GM19324 (cell line): ENCODE data around the gene DDR1.
"Not testable (repeated sequence)": the region's sequence is repeated elsewhere in the genome, so short reads cannot be mapped to it uniquely, and the experiment has no call there.

Source experiments
- ATAC-seq: cut with Tn5 transposase; IDR thresholded peaks from one replicate; pipeline ENCODE4 v1.9.1; 2021; ENCODE audit warnings: mild to moderate bottlenecking, moderate library complexity; ENCODE audit not compliant: unreplicated experiment, low FRiP score

The DDR1 gene

GRCh38 chr6:30852459-30852858 is 31.9 kb upstream of the DDR1 start:
- ATAC-seq: not testable (repeated sequence)

DNA sequence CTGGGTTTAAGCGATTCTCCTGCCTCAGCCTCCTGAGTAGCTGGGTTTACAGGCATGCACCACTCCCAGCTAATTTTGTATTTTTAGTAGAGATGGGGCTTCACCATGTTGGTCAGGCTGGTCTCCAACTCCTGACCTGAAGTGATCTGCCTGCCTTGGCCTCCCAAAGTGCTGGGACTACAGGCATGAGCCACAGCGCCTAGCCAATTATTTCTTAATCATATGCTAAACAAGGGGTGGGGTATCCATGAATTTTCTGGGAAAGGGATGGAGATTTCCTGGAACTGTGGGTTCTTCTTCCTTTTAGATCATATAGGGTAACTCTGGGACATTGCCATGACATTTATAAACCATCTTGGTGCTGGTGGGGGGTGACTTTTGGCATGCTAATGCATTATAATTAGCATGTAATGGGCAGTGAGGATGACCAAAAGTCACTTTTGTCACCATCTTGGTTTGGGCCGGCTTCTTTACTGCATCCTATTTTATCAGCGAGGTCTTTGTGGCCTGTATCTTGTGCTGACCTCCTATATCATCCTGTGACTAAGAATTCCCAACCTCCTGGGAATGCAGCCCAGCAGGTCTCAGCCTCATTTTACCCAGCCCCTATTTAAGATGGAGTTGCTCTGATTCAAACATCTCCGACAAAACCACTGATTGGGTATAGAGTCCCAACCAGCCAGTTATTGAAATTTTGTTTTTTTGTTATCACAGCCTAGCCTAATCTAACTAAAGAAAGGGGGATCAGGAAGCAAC is 29.9 kb upstream of the DDR1 start:
- no peak for ATAC-seq

DNA sequence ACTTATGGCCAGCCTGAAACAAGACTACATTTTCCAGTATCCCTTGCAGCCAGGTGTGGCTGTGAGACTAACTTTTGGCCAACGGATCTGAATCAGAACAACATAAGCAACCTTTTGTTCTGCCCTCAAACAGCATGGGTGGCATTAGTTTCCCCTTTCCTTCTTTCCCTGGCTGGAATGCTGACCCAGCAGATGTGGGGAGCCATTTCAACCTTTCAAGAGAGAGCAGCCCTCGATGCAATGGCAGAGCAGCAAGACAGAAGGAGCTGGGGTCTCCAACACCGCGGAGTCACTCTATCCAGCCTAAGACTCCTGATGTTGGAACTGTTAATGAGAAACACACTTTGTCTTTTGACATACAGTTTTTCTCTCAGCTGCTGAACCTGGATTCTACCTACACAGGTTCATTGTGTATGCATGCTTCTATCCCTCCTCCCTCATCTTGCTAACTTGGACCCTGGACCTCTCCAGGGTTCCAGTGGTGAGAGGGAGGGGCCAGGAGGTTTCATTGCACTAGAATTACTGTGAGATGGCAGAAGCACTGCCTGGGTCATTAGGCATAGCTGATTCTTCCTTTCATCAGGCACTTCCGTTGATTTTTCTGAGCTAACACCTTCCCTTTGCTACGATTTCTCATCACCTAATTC is 28.8 kb upstream of the DDR1 start:
- no peak for ATAC-seq

DNA sequence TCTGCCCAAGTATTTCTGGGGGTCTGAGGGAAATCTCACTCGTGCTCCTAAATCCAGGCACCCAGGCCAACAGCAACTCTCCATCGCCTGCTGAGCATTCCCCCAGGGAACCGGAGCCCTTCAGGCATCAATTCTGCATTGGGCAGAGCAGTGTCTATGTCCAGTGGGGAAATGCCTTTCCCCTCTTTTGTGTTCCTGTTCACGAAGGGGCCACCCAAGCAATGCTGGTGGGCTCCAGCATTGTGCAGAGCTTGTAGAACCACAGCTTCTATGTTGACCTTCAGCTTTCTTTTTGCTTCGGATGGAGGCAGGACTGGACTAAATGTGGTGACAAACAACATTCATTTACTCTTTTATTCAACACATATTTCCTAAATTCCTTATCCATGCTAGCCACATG is 27.2 kb upstream of the DDR1 start:
- no peak for ATAC-seq

DNA sequence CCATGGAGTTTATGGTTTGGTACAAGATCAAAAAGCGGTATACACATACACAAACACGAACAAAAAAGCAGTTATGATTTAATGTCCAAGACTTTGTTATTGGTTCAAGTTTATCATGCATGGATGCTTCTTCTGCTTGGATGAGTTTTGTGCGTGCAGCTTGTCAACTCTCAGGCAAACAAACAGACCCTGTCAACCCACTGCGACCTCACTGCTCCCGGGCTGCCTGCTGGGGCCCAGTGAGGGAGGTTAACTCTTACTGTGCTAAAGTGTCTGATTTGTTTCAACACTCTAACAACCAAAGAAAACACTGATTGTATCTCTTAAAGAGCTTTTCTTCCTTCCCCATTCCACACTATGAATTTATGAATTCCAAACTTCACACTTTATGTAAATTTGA is 26.8 kb upstream of the DDR1 start:
- no peak for ATAC-seq

DNA sequence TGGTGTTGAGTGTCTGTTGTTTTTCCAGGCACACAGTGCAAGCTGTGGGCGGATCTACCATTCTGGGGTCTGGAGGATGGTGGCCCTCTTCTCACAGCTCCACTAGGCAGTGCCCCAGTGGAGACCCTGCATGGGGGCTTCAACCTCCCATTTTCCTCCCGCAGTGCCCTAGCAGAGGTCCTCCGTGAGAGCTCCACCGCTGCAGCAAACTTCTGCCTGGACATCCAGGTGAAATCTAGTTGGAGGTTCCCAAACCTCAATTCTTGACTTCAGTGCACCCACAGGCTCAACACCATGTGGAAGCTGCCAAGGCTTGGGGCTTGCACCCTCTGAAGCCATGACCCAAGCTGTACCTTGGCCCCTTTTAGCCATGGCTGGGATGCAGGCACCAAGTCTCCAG is 24.6 kb upstream of the DDR1 start:
- ATAC-seq: not testable (repeated sequence)

GRCh38 chr6:30861257-30862048 is 22.9 kb upstream of the DDR1 start:
- ATAC-seq: no peak

DNA sequence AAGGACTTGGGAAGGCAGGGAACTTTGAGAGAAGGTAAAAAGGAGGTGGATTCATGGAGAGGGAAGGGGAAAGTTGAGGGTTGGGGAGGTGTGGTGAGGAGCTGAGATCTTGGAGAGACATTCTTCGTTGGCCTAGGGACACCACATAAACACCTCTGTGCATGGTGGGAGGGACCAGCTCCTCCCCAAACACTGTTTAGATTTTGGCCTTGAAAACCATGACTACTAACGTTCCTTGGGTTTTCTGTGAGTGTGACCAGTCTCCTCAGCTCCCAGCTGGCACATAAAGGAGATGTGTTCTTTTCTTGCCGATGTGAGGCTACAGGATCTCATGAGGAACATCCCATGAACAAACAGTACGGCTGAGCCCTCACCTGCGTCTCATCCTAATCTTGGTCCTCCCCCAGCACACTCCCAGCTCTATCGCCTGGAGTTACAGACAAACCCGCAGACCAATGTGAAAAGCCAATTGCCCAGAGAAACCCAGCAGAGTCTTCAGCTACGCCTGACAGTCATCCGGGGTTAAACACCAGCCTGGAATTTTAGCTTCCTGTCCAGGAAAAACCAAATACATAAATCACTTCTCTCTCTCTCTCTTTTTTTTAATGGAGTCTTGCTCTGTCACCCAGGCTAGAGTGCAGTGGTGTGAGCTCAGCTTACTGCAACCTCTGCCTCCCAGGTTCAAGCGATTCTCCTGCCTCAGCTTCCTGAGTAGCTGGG is 22.0 kb upstream of the DDR1 start:
- no peak for ATAC-seq

DNA sequence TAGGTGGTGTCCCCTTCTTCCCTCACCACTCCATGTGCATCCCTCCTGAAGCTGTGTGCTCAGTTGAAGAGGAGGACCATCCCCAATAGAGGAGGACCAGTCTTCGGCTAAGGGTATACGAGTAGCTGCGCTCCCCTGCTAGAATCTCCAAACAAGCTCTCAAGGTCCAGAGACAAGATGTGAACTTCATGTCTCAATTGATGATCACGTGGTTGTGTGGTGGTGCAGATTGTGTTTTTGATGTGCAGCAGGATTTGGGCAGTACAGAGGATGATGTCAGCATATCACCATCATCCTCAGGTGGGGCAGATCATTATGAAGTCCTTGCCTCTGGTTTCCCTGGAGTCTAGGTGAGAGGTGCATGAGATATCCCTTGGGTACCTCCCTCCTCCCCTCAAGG is 20.0 kb upstream of the DDR1 start:
- ATAC-seq: no peak

- not testable (repeated sequence) for ATAC-seq
Observed at GRCh38 chr6:30869241-30869749, 15.0 kb upstream of the DDR1 start.

DNA sequence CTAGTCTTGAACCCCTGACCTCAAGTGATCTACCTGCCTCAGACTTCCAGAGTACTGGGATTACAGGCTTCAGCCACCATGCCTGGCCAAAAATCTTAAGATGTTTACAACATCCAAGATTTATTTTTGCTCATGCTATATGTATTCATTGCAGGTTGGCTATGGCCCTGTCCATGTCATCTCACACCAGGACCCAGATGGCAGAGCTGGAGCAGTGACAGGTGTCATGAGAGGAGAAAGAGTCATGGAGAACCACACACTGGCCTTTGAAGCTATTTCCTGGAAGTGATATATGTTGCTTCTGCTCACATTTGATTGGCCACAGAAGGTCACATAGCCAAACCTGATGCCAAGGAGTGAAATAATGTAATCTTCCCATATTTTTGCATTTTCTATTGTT is 13.8 kb upstream of the DDR1 start:
- ATAC-seq: no peak

DNA sequence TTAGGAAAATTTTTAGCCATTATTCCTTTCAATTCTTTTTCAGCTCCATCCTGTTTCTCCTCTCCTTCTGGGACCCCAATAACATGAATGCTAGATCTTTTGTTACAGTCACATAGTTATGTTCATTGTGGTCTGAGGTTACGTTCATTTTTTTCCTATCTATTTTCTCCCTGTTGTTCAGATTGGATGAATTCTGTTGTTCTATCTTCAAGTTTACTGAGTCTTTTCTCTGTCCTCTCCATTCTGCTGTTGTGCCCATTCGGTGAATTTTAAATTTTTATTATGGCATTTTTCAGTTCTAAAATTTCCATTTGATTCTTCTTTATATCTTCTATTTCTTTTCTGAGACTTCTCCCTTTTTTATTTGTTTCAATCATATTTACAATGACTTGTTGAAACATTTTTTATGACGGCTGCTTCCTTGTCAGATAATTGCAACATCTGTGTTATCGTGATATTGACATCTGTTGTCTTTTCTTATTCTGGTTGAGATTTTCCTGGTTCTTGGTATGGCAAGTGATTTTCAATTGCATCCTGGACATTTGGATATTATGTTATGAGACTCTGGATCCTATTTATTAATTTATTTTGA is 12.6 kb upstream of the DDR1 start:
- no peak for ATAC-seq

GRCh38 chr6:30873137-30873640 is 11.1 kb upstream of the DDR1 start:
- no peak for ATAC-seq

DNA sequence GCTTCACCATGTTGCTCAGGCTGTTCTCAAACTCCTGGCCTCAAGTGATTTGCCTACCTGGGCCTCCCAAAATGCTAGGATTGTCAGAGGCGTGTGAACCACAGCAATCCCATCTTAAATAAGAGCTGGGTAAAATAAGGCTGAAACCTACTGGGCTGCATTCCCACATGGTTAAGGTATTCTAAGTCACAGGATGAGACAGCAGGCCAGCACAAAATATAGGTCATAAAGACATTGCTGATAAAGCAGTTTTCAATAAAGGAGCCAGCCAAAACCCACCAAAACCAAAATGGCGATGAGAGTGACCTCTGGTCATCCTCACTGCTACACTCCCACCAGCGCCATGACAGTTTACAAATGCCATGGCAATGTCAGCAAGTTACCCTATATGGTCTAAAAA is 10.5 kb upstream of the DDR1 start:
- ATAC-seq: not testable (repeated sequence)

- no peak for ATAC-seq
Observed at GRCh38 chr6:30875244-30876038, 8.9 kb upstream of the DDR1 start.

DNA sequence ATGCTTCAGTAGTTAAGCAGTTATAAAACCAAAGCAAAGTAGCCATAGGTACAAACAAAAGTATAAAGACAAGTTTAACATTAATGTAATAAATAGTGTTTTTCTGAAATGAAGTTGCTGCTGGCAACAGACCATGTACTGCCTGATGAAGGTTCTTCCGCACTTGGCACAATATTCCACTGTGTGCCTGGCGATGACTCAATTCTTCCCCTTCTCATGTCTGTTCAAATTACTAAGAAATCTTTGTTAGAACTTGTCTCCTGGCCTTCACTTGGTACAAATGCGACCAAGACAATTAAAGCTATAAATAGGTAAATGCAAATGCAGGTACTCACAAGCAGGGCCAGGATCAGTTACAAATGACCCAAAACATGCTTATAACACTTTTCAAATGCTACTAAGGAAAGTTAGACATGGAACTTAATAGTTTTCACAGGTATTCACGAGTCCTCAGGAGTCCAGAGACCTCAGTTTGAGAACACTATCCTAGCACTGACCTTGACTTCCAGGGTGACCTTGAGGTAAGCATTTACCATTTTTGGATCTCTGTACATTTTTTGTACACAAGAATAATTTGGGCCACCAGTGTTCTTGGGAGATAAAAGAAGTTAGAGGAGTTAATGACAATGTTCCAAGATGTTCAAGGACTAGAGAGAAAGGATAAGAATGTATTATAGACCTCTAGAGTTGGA is 8.1 kb upstream of the DDR1 start:
- ATAC-seq: no peak

- no peak for ATAC-seq
Observed at GRCh38 chr6:30877419-30878262, 6.7 kb upstream of the DDR1 start.
